Lung (tissue), 12 donors: ENCODE results near the gene SMAD6. TPM values are rescaled to one million over a fixed set of nuclear protein-coding genes. Genes with fewer than 3 reads are reported as not detected.

Source experiments
- ATAC-seq: fragments of 200-7000 bp; cut with Tn5 transposase; one replicate; pipeline ENCODE4 v1.9.1; 2020; ENCODE audit warnings: moderate number of reproducible peaks; ENCODE audit not compliant: insufficient read depth, low FRiP score
- DNase-seq, 3 donors: peaks; one replicate each; pipeline ENCODE4 v3.0.0-alpha.2; 2013 to 2017
- H3K27ac ChIP-seq, 2 donors: one replicate each; pipeline ENCODE4 v1.5.1; 2013; ENCODE audit warnings: mild to moderate bottlenecking in 2 of 2, moderate library complexity in 2 of 2, control low read depth in 1 of 2, inconsistent platforms in 1 of 2, low read depth in 1 of 2, low read length in 1 of 2
- H3K27me3 ChIP-seq, 3 donors: one replicate each; pipeline ENCODE4 v1.5.1; 2013; ENCODE audit warnings: low read length in 2 of 3; ENCODE audit not compliant: control insufficient read depth in 3 of 3, insufficient read depth in 3 of 3
- H3K36me3 ChIP-seq, 4 donors: one replicate each; pipeline ENCODE4 v1.5.1; 2013; ENCODE audit warnings: low read length in 4 of 4, mild to moderate bottlenecking in 1 of 4, moderate library complexity in 1 of 4; ENCODE audit not compliant: control insufficient read depth in 4 of 4, insufficient read depth in 4 of 4
- H3K4me1 ChIP-seq, 5 donors: one replicate each; pipeline ENCODE4 v1.5.1; 2013; ENCODE audit warnings: low read length in 5 of 5, mild to moderate bottlenecking in 2 of 5, moderate library complexity in 1 of 5; ENCODE audit not compliant: control insufficient read depth in 5 of 5, insufficient read depth in 5 of 5
- H3K4me3 ChIP-seq: one replicate; pipeline ENCODE4 v1.5.1; 2013; ENCODE audit warnings: mild to moderate bottlenecking, control low read depth, moderate library complexity
- H3K9ac ChIP-seq, 2 donors: one replicate each; pipeline ENCODE4 v1.5.1; 2013; ENCODE audit warnings: low read length in 2 of 2, control low read depth in 1 of 2; ENCODE audit not compliant: insufficient read depth in 1 of 2
- H3K9me3 ChIP-seq, 4 donors: one replicate each; pipeline ENCODE4 v1.5.1; 2013; ENCODE audit warnings: low read length in 3 of 4, mild to moderate bottlenecking in 1 of 4, moderate library complexity in 1 of 4; ENCODE audit not compliant: control insufficient read depth in 4 of 4, insufficient read depth in 3 of 4
- CTCF ChIP-seq: IDR thresholded peaks from 2 replicates; pipeline ENCODE4 v1.5.1; 2012; ENCODE audit warnings: mild to moderate bottlenecking; ENCODE audit errors: control extremely low read depth, extremely low read depth
- WGBS, 2 donors: extraction: QIAGEN DNeasy Blood & Tissue Kit; methylation state at CpG; one replicate each; pipeline ENCODE4 v1.1.7; 2013; 5-methylcytosine and 5-hydroxymethylcytosine counted together
- polyA plus RNA-seq, 2 donors: library from polyadenylated mRNA; stranded (reverse); fragments of 200-250 nt; gene quantifications; one replicate each; pipeline ENCODE4 v1.2.1, GENCODE V29; 2013
- total RNA-seq, 2 donors: library from RNA; depleted of rRNA in 1 of 2; stranded (reverse); fragments of >200 nt in 1 of 2; gene quantifications; one replicate each; pipeline ENCODE4 v1.2.1, GENCODE V29; 2014 to 2021
- donor health status: control.
- donor health status: control.
- donor health status: Bipolar disorder and iron deficiency.
- donor health status: healthy.
- donor health status: DM: yes; HTN: yes; CAD: no.

Gene SMAD6
- total and polyA plus RNA-seq, 4 donors: 24.2 to 67.9 (median 59.1) TPM

GRCh38 chr15:66753687-66754377 lies 51.8 kb downstream of the SMAD6 start:
- WGBS, 2 donors: 35 to 42% methylated on average over 7 of the region's 7 CpGs
- peaks cover 10 to 41% (median 17%) of the 10 kb centered on the region in 5 donors for H3K4me1 ChIP-seq
- DNase-seq (no peak), ATAC-seq (no peak)
- no peak overlapping the region for H3K9ac ChIP-seq
- peaks cover 0 to 6% (median 3%) of the 10 kb centered on the region in 4 donors for H3K9me3 ChIP-seq
- H3K4me3 ChIP-seq: no peak overlapping the region
- no peaks in the 10 kb centered on the region for H3K27me3 ChIP-seq
- TF ChIP-seq CTCF: no peak
- H3K27ac ChIP-seq: peak overlapping the region in 1 of 2 donors; percentile 57
- H3K36me3 ChIP-seq: peaks cover 0 to 16% (median 7%) of the 10 kb centered on the region in 4 donors

- ATAC-seq: no peak
- WGBS, 2 donors: 86 to 88% methylated on average over 1 of the region's 1 CpG
- peaks cover 10 to 42% (median 18%) of the 10 kb centered on the region in 5 donors for H3K4me1 ChIP-seq
- no peaks in the 10 kb centered on the region for H3K27me3 ChIP-seq
- TF ChIP-seq CTCF: no peak
- no peak for DNase-seq
- H3K9me3 ChIP-seq: peaks cover 0 to 6% (median 3%) of the 10 kb centered on the region in 4 donors
- H3K27ac ChIP-seq: no peak overlapping the region
- H3K36me3 ChIP-seq: peaks cover 0 to 16% (median 7%) of the 10 kb centered on the region in 4 donors
- no peak overlapping the region for H3K9ac ChIP-seq
- H3K4me3 ChIP-seq: no peak overlapping the region
Measured at GRCh38 chr15:66754789-66755188, 52.8 kb downstream of the SMAD6 start.

GRCh38 chr15:66755298-66756068 lies 53.4 kb downstream of the SMAD6 start:
- 90 to 95% methylated on average over 7 of the region's 7 CpGs for WGBS, 2 donors
- Histone ChIP-seq H3K4me1 (peaks cover 8 to 47% (median 20%) of the 10 kb centered on the region in 5 donors), H3K9ac (no peak overlapping the region), H3K27ac (peak overlapping the region in 1 of 2 donors; percentile 6), H3K9me3 (peaks cover 0 to 6% (median 3%) of the 10 kb centered on the region in 4 donors), H3K27me3 (no peaks in the 10 kb centered on the region), H3K4me3 (no peak overlapping the region), H3K36me3 (peaks cover 0 to 16% (median 7%) of the 10 kb centered on the region in 4 donors)
- ATAC-seq (no peak), DNase-seq (no peak)
- TF ChIP-seq CTCF: no peak
